Anterior cingulate cortex (tissue), 58 donors: ENCODE measurements around the gene AHCY.
A peak's percentile ranks its signal among the peaks of the same experiment; 100 is the strongest.
"Not testable (repeated sequence)": the region's sequence is repeated elsewhere in the genome, so short reads cannot be mapped to it uniquely, and the experiment has no call there.

Experiments used
- DNase-seq, 58 donors: peaks; one replicate each; lab custom pipeline; 2025; lab: John Stamatoyannopoulos, UW

The AHCY gene

GRCh38 chr20:34302723-34303533 lies at the start of gene AHCY:
Gene AHCY, minus strand, starts transcription at chr20:34303355. Its CDS starts 85 bp downstream, at chr20:34303270.
- peak; percentile 71 to 99 (median 94) for DNase-seq

- DNase-seq: no peak
Measured at GRCh38 chr20:34350095-34350494, 46.9 kb upstream of the AHCY start.

GRCh38 chr20:34347571-34347970 lies 44.4 kb upstream of the AHCY start:
- no peak for DNase-seq

- DNase-seq: not testable (repeated sequence)
Measured at GRCh38 chr20:34346533-34346865, 43.3 kb upstream of the AHCY start.

GRCh38 chr20:34345839-34346532 lies 42.8 kb upstream of the AHCY start:
- DNase-seq: not testable (repeated sequence)

GRCh38 chr20:34345402-34345736 lies 42.2 kb upstream of the AHCY start:
- DNase-seq: no peak

GRCh38 chr20:34344238-34344637 lies 41.1 kb upstream of the AHCY start:
- DNase-seq: no peak

- no peak for DNase-seq
Measured at GRCh38 chr20:34343458-34344211, 40.5 kb upstream of the AHCY start.

- DNase-seq: not testable (repeated sequence)
Measured at GRCh38 chr20:34341199-34341598, 38.0 kb upstream of the AHCY start.

- DNase-seq: not testable (repeated sequence)
Measured at GRCh38 chr20:34340726-34341125, 37.6 kb upstream of the AHCY start.

GRCh38 chr20:34337982-34338726 lies 35.0 kb upstream of the AHCY start:
- no peak for DNase-seq

- DNase-seq: no peak
Measured at GRCh38 chr20:34337544-34337943, 34.4 kb upstream of the AHCY start.

- peak in 56 of 58 donors; percentile 4 to 94 (median 78) for DNase-seq
Measured at GRCh38 chr20:34334654-34335407, 31.7 kb upstream of the AHCY start.

- DNase-seq: no peak
Measured at GRCh38 chr20:34333786-34334185, 30.6 kb upstream of the AHCY start.

- no peak for DNase-seq
Measured at GRCh38 chr20:34332262-34332920, 29.2 kb upstream of the AHCY start.

GRCh38 chr20:34331838-34332237 lies 28.7 kb upstream of the AHCY start:
- peak in 1 of 58 donors; percentile 9 for DNase-seq

GRCh38 chr20:34330861-34331544 lies 27.8 kb upstream of the AHCY start:
- not testable (repeated sequence) for DNase-seq

- DNase-seq: no peak
Measured at GRCh38 chr20:34328928-34329677, 25.9 kb upstream of the AHCY start.
